Ascending aorta (tissue), 2 donors: ENCODE data around the gene TMEM59L. TPM values are rescaled to one million over a fixed set of nuclear protein-coding genes. Genes with fewer than 3 reads are reported as not detected.

Experiments
- DNase-seq, 2 donors: peaks; one replicate each; pipeline ENCODE4 v3.0.0-alpha.2; 2019; ENCODE audit warnings: low spot score in 2 of 2
- H3K27ac ChIP-seq, 2 donors: fragments of 200-600 bp; sonication (generic); one replicate each; pipeline ENCODE4 v1.5.1; 2016 to 2017; ENCODE audit warnings: mild to moderate bottlenecking in 1 of 2
- H3K27me3 ChIP-seq: fragments of 200-600 bp; sonication (generic); one replicate; pipeline ENCODE4 v1.5.1; 2017
- H3K36me3 ChIP-seq, 2 donors: fragments of 200-600 bp; sonication (generic); one replicate each; pipeline ENCODE4 v1.5.1; 2016
- H3K4me1 ChIP-seq, 2 donors: fragments of 200-600 bp; sonication (generic); one replicate each; pipeline ENCODE4 v1.5.1; 2016 to 2017; ENCODE audit warnings: mild to moderate bottlenecking in 1 of 2
- H3K4me3 ChIP-seq, 2 donors: fragments of 200-600 bp; sonication (generic); one replicate each; pipeline ENCODE4 v1.5.1; 2016 to 2017; ENCODE audit warnings: mild to moderate bottlenecking in 1 of 2
- H3K9me3 ChIP-seq, 2 donors: fragments of 200-600 bp; sonication (generic); one replicate each; pipeline ENCODE4 v1.5.1; 2016
- intact Hi-C: fragments of 100-400 bp; cut with DNase I; formaldehyde crosslinking; loops from one replicate; pipeline ENCODE4 v1.15.1; 2023
- total RNA-seq: library from RNA; depleted of rRNA; stranded (reverse); fragments of >200 nt; gene quantifications from one replicate; pipeline ENCODE4 v1.1.0, GENCODE V29; 2016
- TF ChIP-seq, protein P1 (sequence below), 3 experiments: fragments of 200-600 bp in 2 of 3; fragments of 450-650 bp in 1 of 3; sonication (generic) in 2 of 3; IDR thresholded peaks; one replicate each; pipeline ENCODE4 v1.5.1; 2016 to 2019; ENCODE audit warnings: antibody characterized with exemption in 3 of 3, mild to moderate bottlenecking in 1 of 3, moderate library complexity in 1 of 3

TMEM59L gene
- not detected for total RNA-seq

DNA sequence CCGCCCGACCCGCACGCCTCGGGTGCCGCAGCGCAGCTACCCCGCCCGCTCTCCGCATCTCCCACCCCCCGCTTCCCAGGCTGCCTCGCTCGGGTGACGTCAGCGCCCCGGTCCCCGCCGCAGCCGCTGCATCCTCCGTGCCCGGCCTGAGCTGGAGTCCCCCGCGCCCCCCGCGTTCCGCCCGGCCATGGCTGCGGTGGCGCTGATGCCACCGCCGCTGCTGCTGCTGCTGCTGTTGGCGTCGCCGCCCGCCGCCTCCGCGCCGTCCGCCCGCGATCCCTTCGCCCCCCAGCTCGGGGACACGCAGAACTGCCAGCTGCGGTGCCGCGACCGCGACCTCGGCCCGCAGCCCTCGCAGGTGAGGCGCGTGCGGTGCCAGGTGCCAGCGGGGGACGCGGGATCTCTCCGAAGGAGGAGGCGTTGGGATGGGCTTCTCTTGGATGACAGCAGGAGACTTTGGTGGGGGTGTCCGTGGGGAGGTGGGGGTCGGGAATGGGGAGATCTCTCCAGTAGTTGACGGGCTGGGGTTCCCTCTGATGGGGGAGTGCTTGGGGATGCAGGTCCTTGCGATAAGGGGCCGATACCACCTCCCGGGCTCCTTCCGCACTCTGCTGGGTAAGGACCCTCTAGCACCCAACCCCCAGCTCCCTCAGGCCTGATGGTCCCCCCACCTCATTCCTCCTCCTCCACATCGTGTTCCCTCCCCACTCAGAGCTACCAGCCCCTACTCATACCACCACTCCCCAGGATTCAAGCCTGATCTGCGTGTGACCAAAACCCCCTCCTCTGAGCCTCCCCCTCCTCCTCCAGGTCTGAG lies at the start of gene TMEM59L:
Gene TMEM59L, plus strand, starts transcription at position 99 of the 817 bp plus-strand sequence. Its CDS starts 89 bp downstream, at position 188.
- H3K36me3 ChIP-seq: no peaks in the 10 kb centered on the region
- intact Hi-C loops: no loop called here
- TF ChIP-seq, protein P1, sequence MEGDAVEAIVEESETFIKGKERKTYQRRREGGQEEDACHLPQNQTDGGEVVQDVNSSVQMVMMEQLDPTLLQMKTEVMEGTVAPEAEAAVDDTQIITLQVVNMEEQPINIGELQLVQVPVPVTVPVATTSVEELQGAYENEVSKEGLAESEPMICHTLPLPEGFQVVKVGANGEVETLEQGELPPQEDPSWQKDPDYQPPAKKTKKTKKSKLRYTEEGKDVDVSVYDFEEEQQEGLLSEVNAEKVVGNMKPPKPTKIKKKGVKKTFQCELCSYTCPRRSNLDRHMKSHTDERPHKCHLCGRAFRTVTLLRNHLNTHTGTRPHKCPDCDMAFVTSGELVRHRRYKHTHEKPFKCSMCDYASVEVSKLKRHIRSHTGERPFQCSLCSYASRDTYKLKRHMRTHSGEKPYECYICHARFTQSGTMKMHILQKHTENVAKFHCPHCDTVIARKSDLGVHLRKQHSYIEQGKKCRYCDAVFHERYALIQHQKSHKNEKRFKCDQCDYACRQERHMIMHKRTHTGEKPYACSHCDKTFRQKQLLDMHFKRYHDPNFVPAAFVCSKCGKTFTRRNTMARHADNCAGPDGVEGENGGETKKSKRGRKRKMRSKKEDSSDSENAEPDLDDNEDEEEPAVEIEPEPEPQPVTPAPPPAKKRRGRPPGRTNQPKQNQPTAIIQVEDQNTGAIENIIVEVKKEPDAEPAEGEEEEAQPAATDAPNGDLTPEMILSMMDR (IDR thresholded peaks at IDR 0.05): no peak
- no peak for DNase-seq
- H3K27me3 ChIP-seq: peaks cover 40% of the 10 kb centered on the region
- peaks cover 0 to 18% of the 10 kb centered on the region in 2 donors for H3K4me1 ChIP-seq
- no peak within 1 kb of the TSS for H3K27ac ChIP-seq
- H3K9me3 ChIP-seq: no peaks in the 10 kb centered on the region
- H3K4me3 ChIP-seq: peak within 1 kb of the TSS; percentile 57 to 62

DNA sequence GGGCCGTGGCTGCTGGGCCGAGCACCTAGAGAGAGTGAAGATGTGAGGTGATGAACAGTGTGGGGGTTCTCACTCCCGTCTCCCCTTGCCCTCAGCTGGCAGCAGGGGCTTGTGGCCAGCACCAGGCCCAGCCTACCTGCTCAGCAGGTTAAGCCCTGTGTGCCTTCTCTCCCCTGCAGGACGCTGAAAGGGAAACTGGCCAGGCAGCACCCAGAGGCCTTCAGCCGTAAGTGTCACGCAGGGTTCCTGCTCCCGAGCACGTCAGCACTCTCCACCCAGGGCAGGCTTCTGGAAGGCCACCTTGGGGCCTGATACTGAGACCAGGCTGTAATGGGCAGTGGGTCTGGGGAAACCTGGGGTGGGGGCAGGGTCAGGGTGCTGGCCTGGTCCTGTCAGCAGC lies 45.7 kb upstream of the TMEM59L start:
- DNase-seq: no peak
- Histone ChIP-seq H3K27me3 (no peaks in the 10 kb centered on the region), H3K36me3 (peaks cover 57 to 59% of the 10 kb centered on the region in 2 donors), H3K27ac (no peak overlapping the region), H3K4me3 (no peak overlapping the region), H3K9me3 (no peaks in the 10 kb centered on the region), H3K4me1 (peaks cover 0 to 14% of the 10 kb centered on the region in 2 donors)
- intact Hi-C loops: no loop called here
- TF ChIP-seq, protein P1 (IDR thresholded peaks at IDR 0.05): no peak

DNA sequence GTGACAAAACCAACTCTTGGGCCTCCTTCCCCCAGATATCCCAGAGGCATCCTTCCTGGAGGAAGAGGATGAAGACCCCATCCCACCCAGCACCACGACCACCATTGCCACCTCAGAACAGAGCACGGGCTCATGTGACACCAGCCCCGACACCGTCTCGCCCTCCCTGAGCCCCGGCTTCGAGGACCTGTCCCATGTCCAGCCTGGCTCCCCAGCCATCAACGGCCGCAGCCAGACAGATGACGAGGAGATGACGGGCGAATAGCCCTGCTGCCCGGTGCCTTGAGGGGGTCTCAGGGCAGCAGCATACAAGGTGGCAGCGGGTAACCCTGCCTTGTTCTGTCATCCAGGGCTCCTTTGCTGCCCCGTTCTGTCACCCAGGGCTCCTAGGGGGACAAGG lies 44.3 kb upstream of the TMEM59L start:
- DNase-seq: no peak
- Histone ChIP-seq H3K27ac (peak overlapping the region; percentile 19 to 38), H3K4me3 (no peak overlapping the region), H3K9me3 (no peaks in the 10 kb centered on the region), H3K27me3 (no peaks in the 10 kb centered on the region), H3K4me1 (peaks cover 11 to 13% of the 10 kb centered on the region in 2 donors), H3K36me3 (peaks cover 57 to 62% of the 10 kb centered on the region in 2 donors)
- intact Hi-C loops: no loop called here
- TF ChIP-seq, protein P1 (IDR thresholded peaks at IDR 0.05): no peak

DNA sequence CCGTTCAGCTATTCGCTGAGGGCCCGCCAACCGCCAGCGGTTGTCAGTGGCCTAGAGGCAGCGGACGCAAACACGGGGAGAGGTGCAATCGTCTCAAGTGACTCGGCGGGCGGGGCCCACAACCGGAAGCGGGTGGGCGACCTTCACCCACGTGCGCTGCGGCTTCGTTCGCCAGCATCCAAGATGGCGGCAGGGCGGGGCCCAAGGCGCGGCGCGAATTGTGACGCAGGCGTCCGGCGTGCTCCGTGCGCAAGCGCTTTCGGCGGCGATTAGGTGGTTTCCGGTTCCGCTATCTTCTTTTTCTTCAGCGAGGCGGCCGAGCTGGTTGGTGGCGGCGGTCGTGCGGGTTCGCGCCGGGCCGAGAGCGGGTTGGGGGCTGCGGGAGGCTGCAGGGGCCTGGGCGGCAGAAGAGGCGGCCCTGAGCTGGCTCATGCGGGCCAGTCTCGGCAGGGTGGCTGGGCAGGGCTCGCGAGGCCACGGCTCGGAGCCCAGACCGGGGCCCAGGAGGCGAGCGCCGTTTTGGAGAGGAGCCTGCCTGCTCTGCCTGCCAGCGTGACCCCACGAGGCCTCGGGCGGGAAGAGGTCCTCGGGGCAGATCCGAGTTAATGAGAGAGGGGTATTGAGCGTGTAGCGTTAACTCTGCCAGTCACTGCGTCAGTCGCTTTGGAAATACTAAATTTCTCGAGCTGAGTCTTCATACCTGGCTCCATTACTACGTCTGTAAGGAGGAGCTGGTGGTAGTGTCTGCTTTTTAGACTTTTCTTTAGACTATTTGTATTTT lies 40.9 kb upstream of the TMEM59L start, which contains the start of gene UBA52:
Gene UBA52, plus strand, starts transcription at position 294 of the 781 bp plus-strand sequence. CDS start 1,444 bp downstream, outside the sequence.
- TF ChIP-seq, protein P1 (IDR thresholded peaks at IDR 0.05): no peak
- Histone ChIP-seq H3K4me3 (peak within 1 kb of the TSS; percentile 74 to 83), H3K9me3 (no peaks in the 10 kb centered on the region), H3K4me1 (peaks cover 11 to 15% of the 10 kb centered on the region in 2 donors), H3K36me3 (peaks cover 56 to 60% of the 10 kb centered on the region in 2 donors), H3K27me3 (no peaks in the 10 kb centered on the region), H3K27ac (peak within 1 kb of the TSS; percentile 84 to 95)
- intact Hi-C loops: loop anchor here (1.0 to 5.0 kb wide), 5 partner anchors 14 to 348 kb away; partner anchors contain the start of genes COPE, DDX49, ELL and FKBP8
- peak; percentile 92 to 99 for DNase-seq

DNA sequence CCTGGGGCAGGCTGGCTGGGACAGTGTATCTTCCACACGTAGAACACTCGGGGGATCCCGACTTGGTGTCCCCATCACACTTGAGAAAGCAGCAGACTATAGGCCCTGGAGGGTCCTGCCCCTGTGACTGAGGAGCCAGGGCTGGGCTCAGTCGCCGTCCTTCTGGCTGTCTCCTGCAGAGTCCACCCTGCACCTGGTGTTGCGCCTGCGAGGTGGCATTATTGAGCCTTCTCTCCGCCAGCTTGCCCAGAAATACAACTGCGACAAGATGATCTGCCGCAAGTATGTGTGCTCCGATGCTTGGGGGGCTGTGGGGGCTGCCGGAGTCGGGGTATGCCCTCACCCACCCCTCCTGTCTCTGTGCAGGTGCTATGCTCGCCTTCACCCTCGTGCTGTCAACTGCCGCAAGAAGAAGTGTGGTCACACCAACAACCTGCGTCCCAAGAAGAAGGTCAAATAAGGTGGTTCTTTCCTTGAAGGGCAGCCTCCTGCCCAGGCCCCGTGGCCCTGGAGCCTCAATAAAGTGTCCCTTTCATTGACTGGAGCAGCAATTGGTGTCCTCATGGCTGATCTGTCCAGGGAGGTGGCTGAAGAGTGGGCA lies 37.9 kb upstream of the TMEM59L start:
- peaks cover 11 to 15% of the 10 kb centered on the region in 2 donors for H3K4me1 ChIP-seq
- no peak for DNase-seq
- H3K9me3 ChIP-seq: no peaks in the 10 kb centered on the region
- H3K4me3 ChIP-seq: no peak overlapping the region
- no peaks in the 10 kb centered on the region for H3K27me3 ChIP-seq
- TF ChIP-seq, protein P1 (IDR thresholded peaks at IDR 0.05): no peak
- peaks cover 30 to 43% of the 10 kb centered on the region in 2 donors for H3K36me3 ChIP-seq
- H3K27ac ChIP-seq: no peak overlapping the region
- intact Hi-C loops: loop anchor here (5.0 kb wide), 1 partner anchor 122 kb away; no protein-coding TSS in a partner anchor
